ENCODE measurements around the gene C4B.
"Not testable (repeated sequence)": the region's sequence is repeated elsewhere in the genome, so short reads cannot be mapped to it uniquely, and the experiment has no call there.

DNA sequence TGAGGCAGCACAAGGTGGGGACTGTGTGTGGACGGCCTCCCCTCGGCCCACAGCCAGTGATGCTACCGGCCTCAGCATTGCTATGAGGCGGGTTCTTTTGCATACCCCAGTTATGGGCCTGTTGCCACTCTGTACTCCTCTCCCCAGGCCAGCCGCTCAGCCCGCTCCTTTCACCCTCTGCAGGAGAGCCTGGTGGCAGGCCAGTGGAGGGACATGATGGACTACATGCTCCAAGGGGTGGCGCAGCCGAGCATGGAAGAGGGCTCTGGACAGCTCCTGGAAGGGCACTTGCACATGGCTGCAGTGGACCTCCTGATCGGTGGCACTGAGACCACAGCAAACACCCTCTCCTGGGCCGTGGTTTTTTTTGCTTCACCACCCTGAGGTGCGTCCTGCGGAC, 7.5 kb upstream of the C4B start:
- TF ChIP-seq, protein P1, sequence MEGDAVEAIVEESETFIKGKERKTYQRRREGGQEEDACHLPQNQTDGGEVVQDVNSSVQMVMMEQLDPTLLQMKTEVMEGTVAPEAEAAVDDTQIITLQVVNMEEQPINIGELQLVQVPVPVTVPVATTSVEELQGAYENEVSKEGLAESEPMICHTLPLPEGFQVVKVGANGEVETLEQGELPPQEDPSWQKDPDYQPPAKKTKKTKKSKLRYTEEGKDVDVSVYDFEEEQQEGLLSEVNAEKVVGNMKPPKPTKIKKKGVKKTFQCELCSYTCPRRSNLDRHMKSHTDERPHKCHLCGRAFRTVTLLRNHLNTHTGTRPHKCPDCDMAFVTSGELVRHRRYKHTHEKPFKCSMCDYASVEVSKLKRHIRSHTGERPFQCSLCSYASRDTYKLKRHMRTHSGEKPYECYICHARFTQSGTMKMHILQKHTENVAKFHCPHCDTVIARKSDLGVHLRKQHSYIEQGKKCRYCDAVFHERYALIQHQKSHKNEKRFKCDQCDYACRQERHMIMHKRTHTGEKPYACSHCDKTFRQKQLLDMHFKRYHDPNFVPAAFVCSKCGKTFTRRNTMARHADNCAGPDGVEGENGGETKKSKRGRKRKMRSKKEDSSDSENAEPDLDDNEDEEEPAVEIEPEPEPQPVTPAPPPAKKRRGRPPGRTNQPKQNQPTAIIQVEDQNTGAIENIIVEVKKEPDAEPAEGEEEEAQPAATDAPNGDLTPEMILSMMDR (IDR thresholded peaks at IDR 0.05), result not testable (repeated sequence)
- TF ChIP-seq POLR2A (IDR thresholded peaks at IDR 0.05), result not testable (repeated sequence)
